Thoracic aorta endothelial cell (primary cell): Measurements from ENCODE around the gene FANCB. TPM values are rescaled to one million over a fixed set of nuclear protein-coding genes. Genes with fewer than 3 reads are reported as not detected.

Experiments
- total RNA-seq: library from RNA; depleted of rRNA; stranded (reverse); fragments of >200 nt; gene quantifications from 2 replicates; pipeline ENCODE4 v1.2.3, GENCODE V29; 2012

Gene FANCB
- total RNA-seq, result 11.7 and 15.9 TPM in 2 replicates

DNA sequence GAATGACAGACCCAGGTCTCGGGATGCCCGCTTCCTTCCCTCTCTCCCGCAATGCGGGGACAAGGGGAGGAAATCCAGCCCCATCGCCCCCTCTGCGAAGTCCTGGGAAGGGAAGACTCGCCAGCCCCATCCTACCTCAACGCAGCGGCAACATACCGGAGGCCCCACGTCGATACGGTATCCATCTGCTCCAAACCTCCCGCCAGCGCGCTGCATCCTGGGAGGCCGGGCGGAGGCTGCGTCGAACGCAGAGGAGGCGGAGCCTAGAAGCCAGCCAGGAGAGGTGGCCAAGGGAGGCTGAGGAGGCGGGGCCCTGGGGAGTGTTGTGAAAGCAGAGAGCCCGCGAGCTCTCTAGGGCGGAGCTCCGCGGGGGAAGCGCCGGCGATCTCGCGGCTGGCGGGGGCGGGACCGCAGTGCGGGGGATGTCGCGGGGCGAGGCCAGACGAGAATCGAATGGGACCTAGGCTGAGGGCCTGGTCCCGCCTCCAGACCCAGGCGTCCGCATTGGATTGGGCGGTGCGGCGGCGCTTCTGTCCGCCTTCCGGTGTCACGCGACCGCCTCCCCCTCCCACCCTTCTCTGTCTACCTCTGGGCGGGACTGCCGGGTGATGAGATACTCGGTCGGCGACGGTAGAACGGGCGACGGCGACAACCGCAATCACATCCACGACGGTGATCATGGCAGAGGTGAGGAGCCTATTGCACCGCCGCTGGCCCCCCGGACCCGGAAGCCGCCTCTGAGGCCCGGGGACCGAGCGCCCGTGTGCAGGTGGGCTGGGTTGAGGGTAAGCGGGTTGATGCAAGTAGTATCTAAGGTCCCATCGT lies at the start of gene FANCB, which contains the start of gene MOSPD2:
Gene FANCB (minus strand): TSS at position 219 of the 825 bp plus-strand sequence. CDS start 7,559 bp downstream, outside the sequence.
Gene MOSPD2 (plus strand): TSS at position 571 of the 825 bp plus-strand sequence. CDS start 108 bp downstream, at position 679.

Other genes with a start within 250 kb of the FANCB start
- 15.8 and 26.8 TPM in 2 replicates for gene MOSPD2, start 352 bp upstream of the FANCB start, total RNA-seq